GM18520 (cell line): Measurements from ENCODE around the gene MRPL9.

Experiments used
- ATAC-seq: cut with Tn5 transposase; IDR thresholded peaks from one replicate; pipeline ENCODE4 v1.9.1; 2021; ENCODE audit not compliant: unreplicated experiment

Gene MRPL9

GRCh38 chr1:151762941-151763921 is at the start of gene MRPL9:
Gene MRPL9 (minus strand): TSS chr1:151763496. CDS start chr1:151763479, 17 bp downstream.
- ATAC-seq: peak; percentile 86

DNA sequence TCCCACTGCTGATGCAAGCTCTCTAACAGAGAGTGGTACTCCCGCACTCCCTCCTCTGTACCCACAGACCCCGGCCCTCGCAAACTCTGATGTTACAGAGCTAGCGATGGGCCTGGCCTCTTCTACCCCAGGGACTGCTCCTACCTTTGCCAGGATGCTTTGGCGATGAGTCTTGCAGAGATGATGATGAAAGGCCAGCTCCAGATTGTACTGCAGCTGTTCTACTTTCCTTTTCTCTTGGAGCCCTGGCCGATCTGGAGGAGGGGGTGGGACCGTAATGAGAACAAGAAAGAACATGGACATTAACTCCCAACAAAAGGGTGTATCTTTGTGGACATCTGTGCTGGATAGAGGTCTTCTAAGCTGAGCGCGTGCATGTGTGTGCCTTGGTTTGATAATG is 47.9 kb upstream of the MRPL9 start:
- no peak for ATAC-seq

DNA sequence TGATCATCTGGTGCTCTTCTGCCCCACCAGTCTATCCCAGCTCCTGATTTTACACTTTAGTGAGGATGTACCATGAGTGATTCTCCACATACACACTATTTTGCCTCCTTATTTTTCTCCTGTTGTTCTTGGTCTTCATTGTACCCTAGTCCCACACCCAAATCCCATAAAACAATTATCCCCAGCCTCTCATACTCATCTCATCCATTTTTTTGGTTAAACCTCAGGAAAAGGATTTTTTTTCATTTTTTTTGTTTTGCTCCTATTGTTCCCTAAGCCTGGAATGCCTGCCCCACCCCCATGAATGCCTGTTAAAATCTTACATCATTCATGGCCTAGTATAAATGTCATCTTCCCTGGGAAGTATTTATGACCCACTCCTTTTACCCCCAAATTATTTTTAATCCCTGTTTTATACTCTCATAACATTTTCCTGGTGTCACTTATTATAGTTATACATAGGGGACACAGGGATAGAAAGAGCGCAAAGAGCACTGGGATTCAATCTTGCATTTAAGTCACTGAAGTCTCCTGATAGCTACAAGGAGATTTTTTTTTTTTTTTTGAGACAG is 46.8 kb upstream of the MRPL9 start:
- ATAC-seq: no peak

DNA sequence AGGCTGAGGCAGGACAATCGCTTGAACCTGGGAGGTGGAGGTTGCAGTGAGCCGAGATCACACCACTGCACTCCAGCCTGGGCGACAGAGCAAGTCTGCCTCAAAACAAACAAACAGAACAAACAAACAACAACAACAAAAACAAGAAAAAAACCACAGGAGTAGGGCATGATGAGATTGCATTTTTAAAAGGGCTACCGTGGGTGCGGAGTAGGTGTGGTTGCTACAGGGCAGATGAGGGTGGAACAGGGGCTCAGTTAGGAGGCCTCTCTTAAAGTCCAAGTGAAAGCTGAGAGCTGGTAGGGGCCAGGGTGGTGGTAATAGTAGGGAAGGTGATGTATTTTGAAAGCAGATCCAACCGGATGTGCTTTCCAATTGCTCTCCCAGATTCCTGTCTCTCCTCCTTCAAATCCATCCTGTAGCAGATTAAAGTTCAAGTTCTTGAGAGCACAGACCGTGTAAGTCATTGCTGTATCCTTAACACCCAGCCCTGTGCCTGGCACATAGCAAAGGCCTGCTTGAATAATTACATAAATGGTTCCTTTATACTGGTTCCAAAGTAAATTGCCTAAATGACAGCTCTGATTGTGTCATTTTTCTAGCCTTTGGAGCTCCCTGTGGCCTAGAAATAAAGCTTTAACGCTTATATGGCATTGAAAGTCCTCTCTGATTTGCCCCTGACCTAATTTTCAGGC is 46.1 kb upstream of the MRPL9 start:
- no peak for ATAC-seq

DNA sequence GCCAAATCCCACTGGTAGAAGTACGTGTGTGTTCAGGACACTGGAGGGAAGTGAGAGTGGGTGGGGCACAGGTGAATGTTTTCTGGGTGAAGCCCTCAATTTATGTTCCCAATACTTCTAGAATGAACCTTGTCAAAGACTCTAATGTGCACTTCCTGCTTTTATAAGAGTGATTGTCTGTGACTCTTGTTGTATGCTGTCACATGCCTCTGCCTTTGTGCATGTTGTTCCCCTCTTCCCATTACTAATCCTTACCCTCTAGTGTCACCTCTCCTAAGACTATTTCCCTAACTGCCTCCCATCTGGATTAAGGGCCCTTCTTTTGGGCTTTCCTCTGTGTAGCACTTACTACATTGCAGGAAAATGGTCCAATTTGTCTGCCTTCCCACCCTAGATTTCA is 44.5 kb upstream of the MRPL9 start:
- no peak for ATAC-seq

- no peak for ATAC-seq
Measured at GRCh38 chr1:151807131-151807530, 43.8 kb upstream of the MRPL9 start.

- ATAC-seq: no peak
Measured at GRCh38 chr1:151806170-151806569, 42.9 kb upstream of the MRPL9 start.

GRCh38 chr1:151805066-151805820 is 41.9 kb upstream of the MRPL9 start, which contains the start of gene LINGO4:
Gene LINGO4 (minus strand): TSS chr1:151805419. CDS start chr1:151802704, 2,715 bp downstream.
- no peak for ATAC-seq

DNA sequence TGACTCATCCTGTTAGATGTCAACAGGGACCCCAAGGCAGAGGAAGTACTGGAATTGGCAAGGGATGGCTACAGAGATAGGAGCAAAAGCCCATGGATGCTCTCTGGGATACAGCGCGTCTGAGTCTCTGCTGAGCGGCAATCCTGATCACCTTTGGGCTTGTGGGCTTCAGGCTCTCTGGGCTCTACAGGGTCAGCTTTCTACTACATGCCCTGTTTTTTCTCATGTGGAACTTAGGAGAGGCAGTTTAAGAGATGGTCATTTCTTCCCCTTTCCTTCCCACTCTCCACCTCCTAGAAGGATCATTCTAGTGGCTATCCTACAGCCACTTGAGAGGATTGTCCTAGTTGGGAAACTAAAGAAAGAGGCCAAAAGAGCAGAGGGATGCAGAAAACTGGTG is 40.6 kb upstream of the MRPL9 start:
- ATAC-seq: no peak

DNA sequence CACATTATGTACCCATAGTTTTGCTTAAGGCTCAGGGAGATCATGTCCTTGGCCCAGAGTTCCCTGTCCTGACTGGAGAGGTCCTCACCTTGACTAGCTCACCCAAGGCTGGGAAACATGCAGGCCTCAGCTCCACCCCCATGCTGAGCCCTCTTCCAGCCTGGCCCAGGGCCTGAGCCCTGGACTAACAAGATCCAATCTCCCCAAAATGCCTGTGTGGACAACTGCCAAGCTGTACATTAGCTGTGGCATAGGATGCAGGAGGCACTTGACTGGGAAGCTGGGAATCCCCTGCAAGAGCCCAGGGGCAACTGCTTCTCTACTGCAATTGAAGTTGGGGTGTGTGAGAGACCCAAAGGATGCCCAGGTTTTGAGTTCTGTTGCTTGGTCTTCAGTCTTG is 39.9 kb upstream of the MRPL9 start:
- no peak for ATAC-seq

DNA sequence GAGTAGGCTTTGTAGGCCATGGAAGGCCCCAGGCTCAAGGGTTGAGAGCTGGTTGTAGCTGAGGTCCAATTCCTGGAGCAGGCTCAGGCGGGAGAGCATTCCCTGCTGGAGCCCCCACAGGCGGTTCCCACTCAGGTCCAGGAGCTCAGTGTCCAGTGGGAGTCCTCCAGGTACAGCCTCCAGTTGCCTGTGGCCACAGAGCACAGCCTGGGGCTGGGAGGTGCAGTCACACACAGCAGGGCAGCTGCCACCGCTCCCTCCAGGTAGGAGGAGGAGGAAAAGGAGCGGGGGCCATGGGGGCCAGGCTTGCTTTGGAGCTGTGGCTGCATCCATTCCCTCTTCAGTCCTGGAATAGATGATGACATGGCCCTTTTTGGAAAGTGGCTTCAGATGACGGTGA is 39.1 kb upstream of the MRPL9 start:
- ATAC-seq: no peak

GRCh38 chr1:151801846-151802245 is 38.5 kb upstream of the MRPL9 start:
- ATAC-seq: no peak

- ATAC-seq: no peak
Measured at GRCh38 chr1:151801310-151801820, 38.1 kb upstream of the MRPL9 start.

DNA sequence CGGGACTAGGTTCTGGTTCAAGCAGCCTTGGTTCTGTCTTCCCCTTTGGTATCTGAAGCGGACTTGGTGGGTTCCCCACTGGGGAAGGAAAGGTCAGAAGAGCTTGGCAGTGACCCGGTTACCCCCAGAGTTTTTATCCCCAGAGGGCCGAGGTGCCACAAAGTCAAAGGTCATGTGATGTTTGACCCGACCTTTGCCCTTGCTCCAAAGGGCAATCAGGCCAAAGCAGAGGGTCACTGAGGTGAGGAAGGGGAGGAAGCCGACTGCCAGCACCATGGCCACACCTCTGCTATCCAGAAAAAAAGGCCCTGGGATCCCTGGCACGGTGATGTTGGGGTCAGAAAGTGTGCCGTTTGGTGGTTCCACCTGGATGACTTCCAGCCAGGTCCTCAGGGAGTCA is 37.5 kb upstream of the MRPL9 start:
- no peak for ATAC-seq

GRCh38 chr1:151799179-151800022 is 36.1 kb upstream of the MRPL9 start:
- ATAC-seq: no peak

DNA sequence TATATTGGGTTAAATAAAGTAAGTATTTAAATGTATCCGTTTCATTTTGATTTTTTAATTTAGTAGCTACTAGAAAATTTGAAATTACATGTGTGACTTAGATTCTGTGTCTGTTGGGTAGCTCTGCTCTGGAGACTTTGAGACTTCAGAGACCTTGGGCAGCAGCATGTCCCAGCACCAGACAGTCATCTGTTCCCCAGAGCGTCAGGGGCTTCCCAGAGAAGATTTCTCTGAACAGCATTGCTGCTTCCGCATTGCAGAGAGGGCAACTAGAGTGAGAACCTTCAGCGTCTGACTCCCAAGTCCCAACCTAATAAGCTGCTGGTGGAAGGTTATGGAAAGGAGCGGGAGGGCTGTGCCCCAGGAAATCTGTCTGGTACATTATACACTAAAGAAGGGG is 35.3 kb upstream of the MRPL9 start:
- no peak for ATAC-seq

DNA sequence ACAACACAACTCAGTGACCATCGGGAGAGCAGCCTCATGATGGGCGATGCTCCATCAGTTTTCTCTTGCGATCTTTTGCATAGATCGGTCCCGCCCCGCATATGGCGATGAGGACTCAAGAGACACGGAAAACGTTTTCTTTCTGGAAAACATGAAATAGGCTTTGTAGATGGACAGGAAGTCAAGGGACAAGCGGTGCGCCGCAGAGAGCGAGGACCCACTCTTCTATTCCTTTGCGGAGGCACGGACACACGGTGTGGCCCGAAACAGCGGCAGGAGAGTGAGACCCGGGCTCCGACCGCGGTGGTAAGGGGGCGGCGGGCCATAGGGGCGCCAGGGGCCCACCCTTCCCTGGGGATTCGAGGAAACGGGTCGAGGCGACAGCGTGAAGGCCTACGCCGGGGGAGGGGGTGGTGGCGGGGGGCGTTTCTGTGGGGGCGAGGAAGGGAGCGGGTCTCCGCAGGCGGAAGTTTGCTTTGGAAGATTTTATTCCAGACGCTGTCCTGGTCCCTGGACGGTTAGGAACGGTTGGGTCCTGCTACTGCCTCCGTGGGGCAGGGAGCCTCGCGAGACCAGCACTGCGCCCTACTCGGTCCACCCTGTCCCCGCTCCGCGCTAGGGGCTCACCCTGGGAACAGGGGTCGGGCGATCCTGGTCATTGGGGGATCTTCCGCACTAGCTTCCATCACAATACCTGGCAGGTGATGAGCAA is 27.8 kb upstream of the MRPL9 start:
- no peak for ATAC-seq

GRCh38 chr1:151790071-151790939 is 27.0 kb upstream of the MRPL9 start, which contains the start of gene TDRKH:
Gene TDRKH (minus strand): TSS chr1:151790500. CDS start chr1:151783022, 7,478 bp downstream.
- peak; percentile 95 for ATAC-seq
